Spleen (tissue), 11 donors: ENCODE measurements around the gene CCR8. TPM values are rescaled to one million over a fixed set of nuclear protein-coding genes. Genes with fewer than 3 reads are reported as not detected.

ENCODE experiments used
- DNase-seq: peaks from one replicate; pipeline ENCODE4 v3.0.0-alpha.2; 2020
- H3K27ac ChIP-seq, 8 donors: fragments of 200-600 bp; sonication (generic) in 7 of 8; 1 replicate in 4 of 8; 2 replicates in 4 of 8; pipeline versions ENCODE4 v1.5.0 to v1.8.0; 2016 to 2021; ENCODE audit warnings: inconsistent platforms in 4 of 8, mild to moderate bottlenecking in 4 of 8, moderate library complexity in 1 of 8
- H3K27me3 ChIP-seq, 7 donors: fragments of 200-600 bp; sonication (generic) in 6 of 7; replicated peaks in 1 of 7; 1 replicate in 4 of 7; 2 replicates in 3 of 7; pipeline versions ENCODE4 v1.5.0 to v1.8.0; 2016 to 2021; ENCODE audit warnings: inconsistent platforms in 3 of 7, mild to moderate bottlenecking in 1 of 7
- H3K36me3 ChIP-seq, 6 donors: fragments of 200-600 bp; sonication (generic) in 5 of 6; 1 replicate in 4 of 6; 2 replicates in 2 of 6; pipeline versions ENCODE4 v1.5.0 to v1.8.0; 2016 to 2021; ENCODE audit warnings: inconsistent platforms in 2 of 6
- H3K4me1 ChIP-seq, 6 donors: fragments of 200-600 bp; sonication (generic) in 5 of 6; 1 replicate in 3 of 6; 2 replicates in 3 of 6; pipeline versions ENCODE4 v1.5.0 to v1.8.0; 2016 to 2021; ENCODE audit warnings: inconsistent platforms in 3 of 6
- H3K4me3 ChIP-seq, 8 donors: fragments of 200-600 bp; sonication (generic) in 7 of 8; 1 replicate in 4 of 8; 2 replicates in 4 of 8; pipeline versions ENCODE4 v1.5.0 to v1.8.0; 2016 to 2021; ENCODE audit warnings: inconsistent platforms in 4 of 8, mild to moderate bottlenecking in 4 of 8, moderate library complexity in 2 of 8
- H3K9me3 ChIP-seq, 8 donors: fragments of 200-600 bp; sonication (generic) in 7 of 8; 1 replicate in 4 of 8; 2 replicates in 4 of 8; pipeline versions ENCODE4 v1.5.0 to v1.8.0; 2016 to 2021; ENCODE audit warnings: inconsistent platforms in 4 of 8
- CTCF ChIP-seq, 11 experiments: fragments of 200-600 bp in 7 of 11; fragments of 450-650 bp in 4 of 11; sonication (generic) in 4 of 11; IDR thresholded peaks in 8 of 11; conservative IDR thresholded peaks in 3 of 11; 1 replicate in 7 of 11; 2 replicates in 4 of 11; pipeline versions ENCODE4 v1.4.0 to v1.8.0; 2016 to 2021; ENCODE audit warnings: antibody characterized with exemption in 11 of 11, inconsistent platforms in 4 of 11, mild to moderate bottlenecking in 1 of 11
- POLR2A ChIP-seq, 3 donors: fragments of 450-650 bp; IDR thresholded peaks; one replicate each; pipeline ENCODE4 v1.5.1; 2017; ENCODE audit warnings: antibody characterized with exemption in 3 of 3, mild to moderate bottlenecking in 1 of 3
- POLR2AphosphoS5 ChIP-seq, 3 donors: sonication (generic); formaldehyde crosslinking; IDR thresholded peaks; one replicate each; pipeline ENCODE4 v1.5.1; 2017; ENCODE audit warnings: antibody characterized with exemption in 3 of 3
- WGBS, 5 donors: extraction: QIAGEN DNeasy Blood & Tissue Kit in 3 of 5; methylation state at CpG; one replicate each; pipeline versions ENCODE4 v1.1.5 to v1.1.7; 2013 to 2018; 5-methylcytosine and 5-hydroxymethylcytosine counted together
- intact Hi-C: fragments of 100-400 bp; cut with DNase I; formaldehyde crosslinking; loops from one replicate; pipeline ENCODE4 v1.15.0; 2023; ENCODE audit warnings: low total_unique reads
- polyA plus RNA-seq, 3 donors: library from polyadenylated mRNA; stranded (reverse); fragments of 200-250 nt; gene quantifications; one replicate each; pipeline ENCODE4 v1.2.1, GENCODE V29; 2013
- total RNA-seq, 7 donors: library from RNA; depleted of rRNA in 3 of 7; stranded (reverse); fragments of >200 nt in 3 of 7; fragmentation: NEBNext Ultra II Directional in 4 of 7; extraction: Animal tissue kit (Norgen Biotek cat#: 25700) in 4 of 7; gene quantifications; one replicate each; pipeline versions ENCODE4 v1.1.0 to v1.2.1, GENCODE V29; 2016 to 2021
- donor health status: healthy with polysubstance abuse.
- donor health status: DM: no; HTN: no; CAD: no; lungs with moderate emphysema.
- donor health status: DM: no; HTN: no; CAD: no.
- donor health status: Bipolar disorder and iron deficiency.
- donor health status: healthy.
- donor health status: DM: no; HTN: no; CAD: no.
- donor health status: DM: yes; HTN: yes; CAD: no.

CCR8 gene
- total and polyA plus RNA-seq, 10 donors: 0.06 to 2.1 (median 0.60) TPM; not detected in 3

GRCh38 chr3:39339086-39339485 is 9.6 kb downstream of the CCR8 start:
- Histone ChIP-seq H3K9me3 (no peaks in the 10 kb centered on the region), H3K27ac (no peak overlapping the region), H3K4me3 (no peak overlapping the region), H3K4me1 (no peaks in the 10 kb centered on the region), H3K27me3 (no peaks in the 10 kb centered on the region), H3K36me3 (no peaks in the 10 kb centered on the region)
- TF ChIP-seq POLR2AphosphoS5 (IDR thresholded peaks at IDR 0.05): no peak
- TF ChIP-seq POLR2A (IDR thresholded peaks at IDR 0.05): no peak
- TF ChIP-seq CTCF (IDR thresholded peaks at IDR 0.05 in 8 of 11, conservative IDR thresholded peaks at IDR 0.05 in 3 of 11): no peak
- no peak for DNase-seq
- intact Hi-C loops: no loop called here
- 79 to 100% (median 85%) methylated on average over 1 of the region's 1 CpG for WGBS, 5 donors

- H3K4me1 ChIP-seq: peaks cover 0 to 5% (median 0%) of the 10 kb centered on the region in 6 donors
- intact Hi-C loops: no loop called here
- DNase-seq: no peak
- H3K36me3 ChIP-seq: no peaks in the 10 kb centered on the region
- H3K27ac ChIP-seq: no peak overlapping the region
- H3K9me3 ChIP-seq: no peaks in the 10 kb centered on the region
- no peaks in the 10 kb centered on the region for H3K27me3 ChIP-seq
- WGBS, 5 donors: 90 to 100% (median 94%) methylated on average over 1 of the region's 1 CpG
- TF ChIP-seq POLR2A (IDR thresholded peaks at IDR 0.05) (no peak), CTCF (IDR thresholded peaks at IDR 0.05 in 8 of 11, conservative IDR thresholded peaks at IDR 0.05 in 3 of 11) (no peak), POLR2AphosphoS5 (IDR thresholded peaks at IDR 0.05) (no peak)
- no peak overlapping the region for H3K4me3 ChIP-seq
Measured at GRCh38 chr3:39343076-39343717, 13.7 kb downstream of the CCR8 start.

GRCh38 chr3:39343760-39344159 is 14.3 kb downstream of the CCR8 start:
- intact Hi-C loops: no loop called here
- H3K27ac ChIP-seq: no peak overlapping the region
- H3K27me3 ChIP-seq: no peaks in the 10 kb centered on the region
- H3K36me3 ChIP-seq: no peaks in the 10 kb centered on the region
- no peak overlapping the region for H3K4me3 ChIP-seq
- peaks cover 0 to 5% (median 0%) of the 10 kb centered on the region in 6 donors for H3K4me1 ChIP-seq
- H3K9me3 ChIP-seq: no peaks in the 10 kb centered on the region
- no peak for TF ChIP-seq POLR2A (IDR thresholded peaks at IDR 0.05)
- TF ChIP-seq CTCF (IDR thresholded peaks at IDR 0.05 in 8 of 11, conservative IDR thresholded peaks at IDR 0.05 in 3 of 11): no peak
- TF ChIP-seq POLR2AphosphoS5 (IDR thresholded peaks at IDR 0.05): no peak
- DNase-seq: no peak

GRCh38 chr3:39344746-39345344 is 15.3 kb downstream of the CCR8 start:
- TF ChIP-seq POLR2AphosphoS5 (IDR thresholded peaks at IDR 0.05) (no peak), CTCF (IDR thresholded peaks at IDR 0.05 in 8 of 11, conservative IDR thresholded peaks at IDR 0.05 in 3 of 11) (no peak), POLR2A (IDR thresholded peaks at IDR 0.05) (no peak)
- Histone ChIP-seq H3K4me3 (no peak overlapping the region), H3K27me3 (no peaks in the 10 kb centered on the region), H3K27ac (no peak overlapping the region), H3K36me3 (no peaks in the 10 kb centered on the region), H3K9me3 (no peaks in the 10 kb centered on the region), H3K4me1 (peaks cover 0 to 5% (median 0%) of the 10 kb centered on the region in 6 donors)
- intact Hi-C loops: no loop called here
- DNase-seq: no peak
